Upper lobe of left lung (tissue), 6 donors: ENCODE data around the gene MMP23B. TPM values are rescaled to one million over a fixed set of nuclear protein-coding genes. Genes with fewer than 3 reads are reported as not detected.
A peak's percentile ranks its signal among the peaks of the same experiment; 100 is the strongest.

Source experiments
- ATAC-seq, 2 donors: fragments of 200-7000 bp; cut with Tn5 transposase; one replicate each; pipeline ENCODE4 v1.9.1; 2022; ENCODE audit warnings: mild to moderate bottlenecking in 2 of 2, moderate library complexity in 2 of 2; ENCODE audit not compliant: low FRiP score in 2 of 2
- DNase-seq, 2 donors: peaks; one replicate each; pipeline ENCODE4 v3.0.0-alpha.2; 2019 to 2020
- H3K27ac ChIP-seq, 4 donors: fragments of 200-600 bp; sonication (generic); one replicate each; pipeline ENCODE4 v1.5.1; 2016 to 2019
- H3K27me3 ChIP-seq, 4 donors: fragments of 200-600 bp; sonication (generic); one replicate each; pipeline ENCODE4 v1.5.1; 2017 to 2019
- H3K36me3 ChIP-seq, 4 donors: fragments of 200-600 bp; sonication (generic); one replicate each; pipeline ENCODE4 v1.5.1; 2016 to 2019
- H3K4me1 ChIP-seq, 4 donors: fragments of 200-600 bp; sonication (generic); one replicate each; pipeline ENCODE4 v1.5.1; 2018 to 2019
- H3K4me3 ChIP-seq, 4 donors: fragments of 200-600 bp; sonication (generic); one replicate each; pipeline ENCODE4 v1.5.1; 2017 to 2019; ENCODE audit warnings: mild to moderate bottlenecking in 2 of 4, moderate library complexity in 1 of 4
- H3K9me3 ChIP-seq, 4 donors: fragments of 200-600 bp; sonication (generic); one replicate each; pipeline ENCODE4 v1.5.1; 2018 to 2019
- EP300 ChIP-seq, 4 donors: sonication (generic); formaldehyde crosslinking; IDR thresholded peaks; one replicate each; pipeline ENCODE4 v1.5.1; 2017; ENCODE audit warnings: antibody characterized with exemption in 4 of 4, control low read depth in 2 of 4
- POLR2A ChIP-seq, 4 donors: fragments of 450-650 bp; IDR thresholded peaks; one replicate each; pipeline ENCODE4 v1.5.1; 2016 to 2017; ENCODE audit warnings: antibody characterized with exemption in 4 of 4, mild to moderate bottlenecking in 2 of 4
- POLR2AphosphoS5 ChIP-seq, 2 donors: sonication (generic); formaldehyde crosslinking; IDR thresholded peaks; one replicate each; pipeline ENCODE4 v1.5.1; 2017; ENCODE audit warnings: antibody characterized with exemption in 2 of 2
- WGBS, 2 donors: methylation state at CpG; one replicate each; pipeline ENCODE4 v1.1.5; 2017 to 2018; 5-methylcytosine and 5-hydroxymethylcytosine counted together
- total RNA-seq, 6 donors: library from RNA; depleted of rRNA in 4 of 6; stranded (reverse); fragments of >200 nt in 4 of 6; gene quantifications; one replicate each; pipeline versions ENCODE4 v1.1.0 to v1.2.1, GENCODE V29; 2016 to 2021
- TF ChIP-seq, protein P1 (sequence below), 6 experiments: fragments of 450-650 bp in 4 of 6; fragments of 200-600 bp in 2 of 6; sonication (generic) in 2 of 6; IDR thresholded peaks; one replicate each; pipeline ENCODE4 v1.5.1; 2016 to 2019; ENCODE audit warnings: antibody characterized with exemption in 6 of 6
- donor health status: DM: no; HTN: no; CAD: no; lungs with moderate emphysema.
- donor health status: DM: no; HTN: yes; CAD: no; lungs with severe emphysema.

MMP23B gene
- total RNA-seq, 6 donors from 2014 or later: 13.6 to 79.3 (median 33.0) TPM; not detected in 1

DNA sequence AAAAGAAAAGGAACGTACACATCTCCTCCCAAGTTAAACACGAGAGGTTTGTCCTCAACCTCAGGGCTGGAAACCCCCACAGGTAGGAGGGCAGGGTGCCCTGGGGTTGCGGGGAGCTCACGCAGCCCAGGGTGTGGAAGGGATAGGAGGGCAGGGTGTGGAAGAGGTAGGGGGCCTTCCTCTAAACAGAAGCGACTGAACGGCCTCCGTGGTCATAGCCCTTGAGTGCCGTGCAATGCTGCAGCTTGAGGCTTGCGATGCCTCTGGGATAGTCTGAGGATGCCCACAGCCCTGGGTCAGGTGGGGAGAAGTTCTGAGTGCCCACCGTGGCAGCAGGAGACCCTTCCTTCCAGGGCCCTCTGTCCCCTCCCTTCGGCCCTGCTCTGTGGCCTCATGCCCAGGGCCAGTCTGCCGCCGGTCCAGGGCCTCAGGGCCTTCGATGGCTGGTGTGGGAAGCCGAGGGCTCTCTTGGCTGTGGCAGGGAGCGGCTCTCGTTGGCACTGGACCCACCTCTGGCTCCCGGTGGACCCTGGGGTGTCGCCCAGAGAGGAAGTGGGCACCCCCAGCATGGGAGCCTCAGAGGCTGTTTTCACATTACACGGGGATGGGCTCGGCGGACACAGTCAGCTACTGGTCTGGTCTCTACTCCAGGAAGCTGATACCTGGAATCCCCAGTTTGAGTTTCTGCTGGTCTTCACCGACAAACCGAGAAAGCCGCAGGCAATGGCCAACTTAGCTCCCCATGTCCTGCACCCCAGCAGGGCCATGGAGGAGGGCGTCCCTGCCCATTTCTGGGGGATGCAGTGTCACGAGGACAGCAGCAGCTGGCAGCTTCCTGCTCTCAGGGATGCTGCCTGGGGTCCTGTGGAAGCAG is 33.2 kb downstream of the MMP23B start:
- no peak overlapping the region for H3K4me3 ChIP-seq
- ATAC-seq (peak in 1 of 2 donors; percentile 37), DNase-seq (no peak)
- TF ChIP-seq, protein P1, sequence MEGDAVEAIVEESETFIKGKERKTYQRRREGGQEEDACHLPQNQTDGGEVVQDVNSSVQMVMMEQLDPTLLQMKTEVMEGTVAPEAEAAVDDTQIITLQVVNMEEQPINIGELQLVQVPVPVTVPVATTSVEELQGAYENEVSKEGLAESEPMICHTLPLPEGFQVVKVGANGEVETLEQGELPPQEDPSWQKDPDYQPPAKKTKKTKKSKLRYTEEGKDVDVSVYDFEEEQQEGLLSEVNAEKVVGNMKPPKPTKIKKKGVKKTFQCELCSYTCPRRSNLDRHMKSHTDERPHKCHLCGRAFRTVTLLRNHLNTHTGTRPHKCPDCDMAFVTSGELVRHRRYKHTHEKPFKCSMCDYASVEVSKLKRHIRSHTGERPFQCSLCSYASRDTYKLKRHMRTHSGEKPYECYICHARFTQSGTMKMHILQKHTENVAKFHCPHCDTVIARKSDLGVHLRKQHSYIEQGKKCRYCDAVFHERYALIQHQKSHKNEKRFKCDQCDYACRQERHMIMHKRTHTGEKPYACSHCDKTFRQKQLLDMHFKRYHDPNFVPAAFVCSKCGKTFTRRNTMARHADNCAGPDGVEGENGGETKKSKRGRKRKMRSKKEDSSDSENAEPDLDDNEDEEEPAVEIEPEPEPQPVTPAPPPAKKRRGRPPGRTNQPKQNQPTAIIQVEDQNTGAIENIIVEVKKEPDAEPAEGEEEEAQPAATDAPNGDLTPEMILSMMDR (IDR thresholded peaks at IDR 0.05): no peak
- TF ChIP-seq POLR2AphosphoS5 (IDR thresholded peaks at IDR 0.05) (no peak), EP300 (IDR thresholded peaks at IDR 0.05) (no peak), POLR2A (IDR thresholded peaks at IDR 0.05) (no peak)
- no peak overlapping the region for H3K27ac ChIP-seq
- 93 to 94% methylated on average over 6 to 27 of the region's 27 CpGs for whole genome bisulfite sequencing, 2 donors
- no peaks in the 10 kb centered on the region for H3K27me3 ChIP-seq
- peaks cover 0 to 3% (median 0%) of the 10 kb centered on the region in 4 donors for H3K4me1 ChIP-seq
- H3K9me3 ChIP-seq: no peaks in the 10 kb centered on the region
- H3K36me3 ChIP-seq: peaks cover 21 to 55% (median 42%) of the 10 kb centered on the region in 4 donors

DNA sequence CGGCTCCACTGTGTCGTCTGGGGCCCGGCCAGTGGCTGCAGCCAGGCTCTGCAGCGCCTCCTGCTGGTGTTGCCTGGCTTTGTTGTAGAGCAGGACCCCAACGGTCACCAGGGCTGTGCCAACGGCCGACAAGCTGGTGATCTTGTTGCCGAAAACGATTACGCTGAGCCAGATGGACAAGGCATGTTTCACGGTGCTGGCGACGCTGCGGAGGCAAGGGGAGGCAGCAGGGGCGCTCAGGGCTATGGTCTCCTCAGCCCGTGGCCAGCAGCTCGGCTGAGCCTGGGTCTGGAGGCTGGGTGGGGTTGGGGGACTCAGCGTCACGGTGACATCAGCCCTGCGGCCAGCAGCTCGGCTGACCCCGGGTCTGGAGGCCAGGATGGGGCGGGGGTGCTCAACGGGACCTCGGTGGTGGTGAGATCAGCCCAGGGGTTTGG is 33.9 kb downstream of the MMP23B start:
- peak in 1 of 2 donors; percentile 45 for ATAC-seq
- Histone ChIP-seq H3K27ac (no peak overlapping the region), H3K4me3 (no peak overlapping the region), H3K27me3 (no peaks in the 10 kb centered on the region), H3K9me3 (no peaks in the 10 kb centered on the region), H3K4me1 (peaks cover 0 to 3% (median 0%) of the 10 kb centered on the region in 4 donors), H3K36me3 (peaks cover 21 to 60% (median 46%) of the 10 kb centered on the region in 4 donors)
- DNase-seq: no peak
- no peak for TF ChIP-seq POLR2A (IDR thresholded peaks at IDR 0.05)
- TF ChIP-seq, protein P1 (IDR thresholded peaks at IDR 0.05): peak in 5 of 6 experiments; percentile 25 to 51 (median 43)
- 72 to 90% methylated on average over 8 to 25 of the region's 25 CpGs for WGBS, 2 donors

DNA sequence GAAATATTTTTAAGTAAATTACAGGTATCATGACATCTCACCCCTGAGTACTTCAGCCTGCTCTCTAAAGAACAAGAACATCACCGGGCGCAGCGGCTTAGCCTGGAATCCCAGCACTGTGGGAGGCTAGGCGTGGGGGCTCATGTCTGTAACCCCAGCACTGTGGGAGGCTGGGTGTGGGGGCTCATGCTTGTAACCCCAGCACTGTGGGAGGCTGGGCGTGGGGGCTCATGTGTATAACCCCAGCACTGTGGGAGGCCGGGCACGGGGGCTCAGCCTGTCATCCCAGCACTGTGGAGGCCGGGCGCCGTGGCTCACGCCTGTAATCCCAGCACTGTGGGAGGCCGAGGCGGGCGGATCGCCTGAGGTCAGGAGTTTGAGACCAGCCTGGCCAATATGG is 34.6 kb downstream of the MMP23B start:
- H3K4me3 ChIP-seq: no peak overlapping the region
- peaks cover 21 to 67% (median 53%) of the 10 kb centered on the region in 4 donors for H3K36me3 ChIP-seq
- no peak overlapping the region for H3K27ac ChIP-seq
- no peaks in the 10 kb centered on the region for H3K27me3 ChIP-seq
- H3K4me1 ChIP-seq: peaks cover 0 to 3% (median 0%) of the 10 kb centered on the region in 4 donors
- H3K9me3 ChIP-seq: no peaks in the 10 kb centered on the region
- TF ChIP-seq POLR2AphosphoS5 (IDR thresholded peaks at IDR 0.05) (no peak), POLR2A (IDR thresholded peaks at IDR 0.05) (no peak), EP300 (IDR thresholded peaks at IDR 0.05) (no peak)
- TF ChIP-seq, protein P1 (IDR thresholded peaks at IDR 0.05): no peak
- no peak for ATAC-seq
- WGBS, 2 donors: 91 to 100% methylated on average over 1 to 13 of the region's 15 CpGs
- DNase-seq: no peak

DNA sequence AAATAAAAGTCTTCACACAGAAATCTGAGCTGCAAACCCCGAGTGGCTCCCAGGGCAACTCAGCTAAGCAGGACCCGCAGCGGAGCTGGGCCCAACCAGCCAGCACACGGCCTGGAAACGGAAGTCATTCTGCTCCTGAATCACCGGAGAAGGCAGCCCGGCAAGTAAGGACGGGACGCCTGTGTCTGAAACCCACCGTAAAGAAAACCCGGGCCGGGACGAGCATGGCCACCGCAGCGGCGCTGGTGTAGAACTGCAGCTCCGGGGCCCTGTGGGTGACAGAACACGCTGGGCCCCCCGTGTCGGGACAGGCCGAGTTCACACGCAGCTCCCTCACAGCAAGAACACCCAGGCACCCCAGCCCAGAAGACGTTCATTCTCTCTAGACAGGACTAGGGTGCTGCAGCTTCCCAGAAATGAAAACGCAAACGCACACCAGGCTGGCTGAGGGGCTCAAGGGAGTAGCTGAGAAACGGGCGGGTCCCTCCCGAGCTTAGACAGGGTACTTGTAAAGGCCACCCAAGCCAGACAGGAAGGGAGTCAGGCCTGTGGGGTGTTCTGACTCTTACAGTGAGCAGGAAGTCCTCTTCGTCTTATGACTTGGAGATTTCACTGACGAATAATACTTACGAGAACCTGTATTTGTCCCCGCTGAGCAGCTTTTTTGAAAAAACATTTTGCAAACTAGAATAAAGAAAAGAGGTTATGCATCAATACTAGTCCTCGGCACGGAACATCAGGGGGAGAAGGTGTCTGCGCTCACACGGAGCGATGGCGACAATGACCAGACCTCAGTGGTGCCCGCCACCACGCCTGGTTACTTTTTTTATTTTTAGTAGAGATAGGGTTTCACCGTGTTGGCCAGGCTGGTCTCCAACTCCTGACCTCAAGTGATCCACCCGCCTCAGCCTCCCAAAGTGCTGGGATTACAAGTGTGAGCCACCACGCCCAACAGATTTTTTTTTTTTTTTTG is 37.8 kb downstream of the MMP23B start:
- WGBS, 2 donors: 93 to 95% methylated on average over 40 to 43 of the region's 43 CpGs
- Histone ChIP-seq H3K27me3 (no peaks in the 10 kb centered on the region), H3K9me3 (no peaks in the 10 kb centered on the region), H3K27ac (no peak overlapping the region), H3K4me1 (no peaks in the 10 kb centered on the region), H3K4me3 (no peak overlapping the region), H3K36me3 (peaks cover 21 to 85% (median 65%) of the 10 kb centered on the region in 4 donors)
- DNase-seq (peak in 1 of 2 donors; percentile 80), ATAC-seq (no peak)
- TF ChIP-seq, protein P1 (IDR thresholded peaks at IDR 0.05): no peak
- no peak for TF ChIP-seq EP300 (IDR thresholded peaks at IDR 0.05)
- no peak for TF ChIP-seq POLR2AphosphoS5 (IDR thresholded peaks at IDR 0.05)
- TF ChIP-seq POLR2A (IDR thresholded peaks at IDR 0.05): no peak
